Measurements from ENCODE around the gene CLASP1.

GRCh38 chr2:121539750-121540469 lies 109.4 kb downstream of the CLASP1 start:
- TF ChIP-seq CTCF (IDR thresholded peaks at IDR 0.05) (no peak), POLR2A (IDR thresholded peaks at IDR 0.05) (no peak)

Measured in heart left ventricle (tissue), 13 donors.